ENCODE results near the gene PRKCA. TPM values are rescaled to one million over a fixed set of nuclear protein-coding genes. Genes with fewer than 3 reads are reported as not detected.
"Not testable (repeated sequence)": the region's sequence is repeated elsewhere in the genome, so short reads cannot be mapped to it uniquely, and the experiment has no call there.

Gene PRKCA
- total and polyA plus RNA-seq, 4 donors, result 3.0 to 14.1 (median 5.4) TPM

GRCh38 chr17:66349521-66350254 is 47.3 kb downstream of the PRKCA start:
- Histone ChIP-seq H3K36me3 (ENCODE audit: control insufficient read depth in 4 of 4, insufficient read depth in 3 of 4, low read depth in 1 of 4, low read length in 3 of 4) (no peaks in the 10 kb centered on the region), H3K27ac (ENCODE audit: low read depth in 1 of 2, low read length in 2 of 2) (no peak overlapping the region), H3K27me3 (ENCODE audit: control insufficient read depth in 4 of 4, insufficient read depth in 4 of 4, low read length in 3 of 4) (no peaks in the 10 kb centered on the region), H3K9ac (ENCODE audit: low read depth in 1 of 2, low read length in 2 of 2) (no peak overlapping the region), H3K4me1 (ENCODE audit: control insufficient read depth in 4 of 4, insufficient read depth in 4 of 4, low read length in 3 of 4) (peaks cover 2 to 22% (median 16%) of the 10 kb centered on the region in 4 donors), H3K4me3 (ENCODE audit: low read depth in 1 of 3, low read length in 3 of 3) (no peak overlapping the region), H3K9me3 (ENCODE audit: control insufficient read depth in 4 of 4, low read length in 3 of 4) (no peaks in the 10 kb centered on the region)
- WGBS, result 71% methylated on average over 12 of the region's 12 CpGs
- no peak for DNase-seq (ENCODE audit: low spot score)
- TF ChIP-seq REST (IDR thresholded peaks at IDR 0.05) (no peak), RXRA (IDR thresholded peaks at IDR 0.05) (no peak), FOXA2 (IDR thresholded peaks at IDR 0.05) (no peak), FOXA1 (IDR thresholded peaks at IDR 0.05) (no peak), SP1 (IDR thresholded peaks at IDR 0.05) (no peak), JUND (IDR thresholded peaks at IDR 0.05) (no peak), EGR1 (IDR thresholded peaks at IDR 0.05; ENCODE audit: low read depth in 2 of 2) (no peak), RAD21 (IDR thresholded peaks at IDR 0.05) (no peak), NR2F2 (IDR thresholded peaks at IDR 0.05) (no peak)

- not testable (repeated sequence) for H3K36me3 ChIP-seq (ENCODE audit: control insufficient read depth in 4 of 4, insufficient read depth in 3 of 4, low read depth in 1 of 4, low read length in 3 of 4); H3K27me3 ChIP-seq (ENCODE audit: control insufficient read depth in 4 of 4, insufficient read depth in 4 of 4, low read length in 3 of 4); DNase-seq (ENCODE audit: low spot score); H3K9ac ChIP-seq (ENCODE audit: low read depth in 1 of 2, low read length in 2 of 2); H3K9me3 ChIP-seq (ENCODE audit: control insufficient read depth in 4 of 4, low read length in 3 of 4); H3K4me3 ChIP-seq (ENCODE audit: low read depth in 1 of 3, low read length in 3 of 3)
- WGBS, result 84% methylated on average over 10 of the region's 10 CpGs
- Histone ChIP-seq H3K27ac (ENCODE audit: low read depth in 1 of 2, low read length in 2 of 2) (peak overlapping the region in 1 of 2 donors; percentile 16), H3K4me1 (ENCODE audit: control insufficient read depth in 4 of 4, insufficient read depth in 4 of 4, low read length in 3 of 4) (peaks cover 2 to 22% (median 16%) of the 10 kb centered on the region in 4 donors)
Observed at GRCh38 chr17:66350576-66350975, 48.2 kb downstream of the PRKCA start.

GRCh38 chr17:66351033-66351432 is 48.6 kb downstream of the PRKCA start:
- peak overlapping the region in 1 of 2 donors; percentile 16 for H3K27ac ChIP-seq (ENCODE audit: low read depth in 1 of 2, low read length in 2 of 2)
- no peak overlapping the region for H3K9ac ChIP-seq (ENCODE audit: low read depth in 1 of 2, low read length in 2 of 2)
- no peak for DNase-seq (ENCODE audit: low spot score)
- TF ChIP-seq REST (IDR thresholded peaks at IDR 0.05) (no peak), FOXA2 (IDR thresholded peaks at IDR 0.05) (no peak), JUND (IDR thresholded peaks at IDR 0.05) (no peak), ATF3 (IDR thresholded peaks at IDR 0.05) (no peak), GABPA (IDR thresholded peaks at IDR 0.05 in 1 of 2, conservative IDR thresholded peaks at IDR 0.05 in 1 of 2) (no peak), EGR1 (IDR thresholded peaks at IDR 0.05; ENCODE audit: low read depth in 2 of 2) (no peak), ZBTB33 (IDR thresholded peaks at IDR 0.05) (no peak), HNF4A (conservative IDR thresholded peaks at IDR 0.05) (no peak), YY1 (IDR thresholded peaks at IDR 0.05) (no peak), FOXA1 (IDR thresholded peaks at IDR 0.05) (no peak), HNF4G (IDR thresholded peaks at IDR 0.05) (no peak), RAD21 (IDR thresholded peaks at IDR 0.05) (no peak), RXRA (IDR thresholded peaks at IDR 0.05) (no peak), NR2F2 (IDR thresholded peaks at IDR 0.05) (no peak), SP1 (IDR thresholded peaks at IDR 0.05) (no peak), TAF1 (conservative IDR thresholded peaks at IDR 0.05) (no peak)

More at GRCh38 chr17:66351033-66351432, 48.6 kb downstream of the PRKCA start:
- Histone ChIP-seq H3K36me3 (ENCODE audit: control insufficient read depth in 4 of 4, insufficient read depth in 3 of 4, low read depth in 1 of 4, low read length in 3 of 4) (no peaks in the 10 kb centered on the region), H3K4me3 (ENCODE audit: low read depth in 1 of 3, low read length in 3 of 3) (no peak overlapping the region), H3K9me3 (ENCODE audit: control insufficient read depth in 4 of 4, low read length in 3 of 4) (no peaks in the 10 kb centered on the region), H3K4me1 (ENCODE audit: control insufficient read depth in 4 of 4, insufficient read depth in 4 of 4, low read length in 3 of 4) (peaks cover 2 to 22% (median 16%) of the 10 kb centered on the region in 4 donors), H3K27me3 (ENCODE audit: control insufficient read depth in 4 of 4, insufficient read depth in 4 of 4, low read length in 3 of 4) (no peaks in the 10 kb centered on the region)
- 73% methylated on average over 5 of the region's 5 CpGs for WGBS

Data from liver (tissue), 9 donors.